ENCODE results near the gene ZBTB34. TPM values are rescaled to one million over a fixed set of nuclear protein-coding genes. Genes with fewer than 3 reads are reported as not detected.

The ZBTB34 gene
- total RNA-seq, 6 experiments from 2014 or later: 2.0 to 3.4 (median 2.3) TPM

GRCh38 chr9:126885131-126885641 lies 24.7 kb downstream of the ZBTB34 start:
- H3K27me3 ChIP-seq: no peaks in the 10 kb centered on the region
- no peak overlapping the region for H3K4me3 ChIP-seq
- no peak for DNase-seq
- peaks cover 0 to 9% (median 2%) of the 10 kb centered on the region in 4 donors for H3K4me1 ChIP-seq
- TF ChIP-seq CTCF (IDR thresholded peaks at IDR 0.05) (no peak), POLR2A (IDR thresholded peaks at IDR 0.05) (no peak)
- intact Hi-C loops (cut with DNase I): no loop called here
- WGBS (ENCODE audit: insufficient coverage, low coverage, low lambda C conversion rate, missing lambda C conversion rate): 33% methylated on average over 6 of the region's 6 CpGs
- H3K36me3 ChIP-seq: peaks cover 0 to 8% (median 2%) of the 10 kb centered on the region in 4 donors
- no peaks in the 10 kb centered on the region for H3K9me3 ChIP-seq
- peak; percentile 73 to 88 (median 82) for ATAC-seq
- no peak overlapping the region for H3K27ac ChIP-seq

GRCh38 chr9:126886034-126886822 lies 25.8 kb downstream of the ZBTB34 start:
- WGBS (ENCODE audit: insufficient coverage, low coverage, low lambda C conversion rate, missing lambda C conversion rate): 90% methylated on average over 7 of the region's 23 CpGs
- TF ChIP-seq POLR2A (IDR thresholded peaks at IDR 0.05): no peak
- TF ChIP-seq CTCF (IDR thresholded peaks at IDR 0.05): no peak
- peaks cover 0 to 9% (median 2%) of the 10 kb centered on the region in 4 donors for H3K4me1 ChIP-seq
- H3K36me3 ChIP-seq: peaks cover 0 to 3% (median 0%) of the 10 kb centered on the region in 4 donors
- ATAC-seq (no peak), DNase-seq (no peak)
- no peaks in the 10 kb centered on the region for H3K9me3 ChIP-seq
- H3K4me3 ChIP-seq: no peak overlapping the region
- intact Hi-C loops (cut with DNase I): no loop called here
- H3K27ac ChIP-seq: no peak overlapping the region
- no peaks in the 10 kb centered on the region for H3K27me3 ChIP-seq

GRCh38 chr9:126886897-126887296 lies 26.5 kb downstream of the ZBTB34 start:
- no peak for DNase-seq
- WGBS (ENCODE audit: insufficient coverage, low coverage, low lambda C conversion rate, missing lambda C conversion rate): 100% methylated on average over 1 of the region's 10 CpGs

GRCh38 chr9:126891676-126892075 lies 31.2 kb downstream of the ZBTB34 start:
- TF ChIP-seq POLR2A (IDR thresholded peaks at IDR 0.05) (no peak), CTCF (IDR thresholded peaks at IDR 0.05) (no peak)
- Histone ChIP-seq H3K27me3 (no peaks in the 10 kb centered on the region), H3K4me1 (no peaks in the 10 kb centered on the region), H3K9me3 (no peaks in the 10 kb centered on the region), H3K36me3 (no peaks in the 10 kb centered on the region), H3K4me3 (no peak overlapping the region), H3K27ac (no peak overlapping the region)
- WGBS (ENCODE audit: insufficient coverage, low coverage, low lambda C conversion rate, missing lambda C conversion rate): 75% methylated on average over 3 of the region's 3 CpGs
- DNase-seq: no peak
- intact Hi-C loops (cut with DNase I): no loop called here
- ATAC-seq: no peak

More at GRCh38 chr9:126886897-126887296, 26.5 kb downstream of the ZBTB34 start:
- ATAC-seq: no peak
- Histone ChIP-seq H3K27me3 (no peaks in the 10 kb centered on the region), H3K36me3 (peaks cover 0 to 3% (median 0%) of the 10 kb centered on the region in 4 donors), H3K4me1 (peaks cover 0 to 9% (median 2%) of the 10 kb centered on the region in 4 donors), H3K27ac (no peak overlapping the region), H3K4me3 (no peak overlapping the region), H3K9me3 (no peaks in the 10 kb centered on the region)
- intact Hi-C loops (cut with DNase I): no loop called here
- TF ChIP-seq POLR2A (IDR thresholded peaks at IDR 0.05): no peak
- TF ChIP-seq CTCF (IDR thresholded peaks at IDR 0.05): no peak
